Activated CD4-positive, alpha-beta T cell treated with anti-CD3 and anti-CD28 coated beads, Interleukin-2, amount 50 U/mL, for 1 hour (primary cell): ENCODE data around the gene ASGR1.
"Not testable (repeated sequence)": the region's sequence is repeated elsewhere in the genome, so short reads cannot be mapped to it uniquely, and the experiment has no call there.

Source experiments
- DNase-seq: peaks from one replicate; pipeline ENCODE4 v3.0.0-alpha.2; 2020

Gene ASGR1

GRCh38 chr17:7184647-7185046 is 5.5 kb upstream of the ASGR1 start:
- DNase-seq, result no peak

- no peak for DNase-seq
These were observed 4.9 kb upstream of the ASGR1 start for GRCh38 chr17:7184091-7184488.

- DNase-seq, result no peak
These were observed 4.4 kb upstream of the ASGR1 start for GRCh38 chr17:7183433-7184090.

DNA sequence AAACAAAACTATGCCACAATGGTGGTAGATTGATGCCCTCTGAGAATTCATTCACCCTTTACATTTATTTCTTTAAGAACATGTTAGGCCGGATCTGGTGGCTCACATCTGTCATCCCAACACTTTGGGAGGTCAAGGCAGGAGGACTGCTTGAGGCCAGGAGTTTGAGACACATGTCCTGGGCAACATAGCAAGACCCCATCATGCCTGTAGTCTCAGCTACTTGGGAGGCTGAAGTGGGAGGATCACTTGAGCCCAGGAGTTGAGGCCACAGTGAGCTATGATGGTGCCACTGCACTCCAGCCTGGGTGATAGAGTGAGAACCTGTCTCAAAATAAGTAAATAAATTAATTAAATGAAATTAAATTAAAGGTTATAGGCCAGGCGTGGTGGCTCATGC is 2.9 kb upstream of the ASGR1 start:
- not testable (repeated sequence) for DNase-seq

- no peak for DNase-seq
These were observed 225 bp downstream of the ASGR1 start for GRCh38 chr17:7178973-7179316.

DNA sequence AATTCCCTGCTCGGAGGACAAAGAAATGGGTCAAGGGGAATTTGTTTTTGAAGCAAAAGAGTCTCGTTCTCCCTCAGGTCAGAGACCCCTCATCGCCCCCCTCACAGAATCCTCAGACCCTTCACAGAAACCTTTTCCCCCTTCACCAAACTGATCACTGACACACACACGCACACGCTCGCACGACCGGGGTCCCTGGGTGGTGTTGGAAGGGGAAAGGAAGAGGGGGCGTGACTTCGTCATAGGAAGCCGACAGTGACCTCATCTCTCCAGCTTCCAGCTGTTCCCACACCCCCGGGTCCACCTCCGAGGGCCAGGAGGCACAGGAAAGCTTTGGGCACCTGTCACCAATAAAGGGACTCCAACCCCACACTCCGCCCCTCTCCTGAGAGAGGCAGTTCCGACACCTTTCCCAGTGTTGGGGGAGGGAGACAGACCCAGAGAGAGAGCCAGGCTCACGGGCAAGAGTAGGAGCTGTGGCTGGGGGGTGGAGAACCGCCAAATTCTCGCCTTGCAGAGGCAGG is 1.2 kb downstream of the ASGR1 start:
- no peak for DNase-seq

DNA sequence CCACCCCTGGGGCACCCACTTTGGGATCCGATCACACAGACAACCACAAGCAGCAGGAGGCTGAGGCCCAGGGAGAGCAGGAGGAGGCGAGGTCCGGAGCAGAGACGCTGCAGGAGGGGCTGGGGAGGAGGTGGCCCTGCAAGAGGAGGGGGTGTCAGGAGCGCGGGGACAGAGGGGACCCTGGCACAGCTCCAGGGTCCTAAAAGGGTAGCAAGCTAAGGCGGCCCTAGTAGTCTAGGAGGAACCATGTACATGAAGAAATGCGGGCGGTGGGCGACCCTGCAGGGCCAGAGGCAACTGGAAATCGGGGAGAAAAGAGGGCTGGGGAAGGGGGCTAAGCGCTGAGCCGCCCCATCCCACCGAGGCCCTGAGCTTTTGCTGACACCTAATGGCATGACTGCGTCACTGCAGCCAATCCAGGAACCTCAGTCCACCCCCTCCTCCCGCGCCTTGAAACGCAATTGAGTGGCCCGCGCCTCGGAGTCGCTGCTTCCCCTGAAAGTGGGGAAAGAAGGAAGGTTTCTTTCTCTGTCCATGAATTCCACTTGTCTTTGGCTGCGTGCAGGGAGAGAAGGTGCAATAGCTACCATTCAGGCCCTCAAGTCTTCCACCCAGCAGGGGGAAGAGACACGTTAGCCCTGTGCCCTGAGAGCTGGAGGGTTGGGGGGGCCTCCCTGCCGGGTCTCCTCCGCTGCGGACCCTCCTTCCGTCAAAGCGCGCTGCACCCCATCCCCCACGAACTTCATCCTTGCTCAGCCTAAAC is 1.8 kb downstream of the ASGR1 start:
- DNase-seq, result peak; percentile 65

- DNase-seq, result no peak
These were observed 2.4 kb downstream of the ASGR1 start for GRCh38 chr17:7176841-7177190.

DNA sequence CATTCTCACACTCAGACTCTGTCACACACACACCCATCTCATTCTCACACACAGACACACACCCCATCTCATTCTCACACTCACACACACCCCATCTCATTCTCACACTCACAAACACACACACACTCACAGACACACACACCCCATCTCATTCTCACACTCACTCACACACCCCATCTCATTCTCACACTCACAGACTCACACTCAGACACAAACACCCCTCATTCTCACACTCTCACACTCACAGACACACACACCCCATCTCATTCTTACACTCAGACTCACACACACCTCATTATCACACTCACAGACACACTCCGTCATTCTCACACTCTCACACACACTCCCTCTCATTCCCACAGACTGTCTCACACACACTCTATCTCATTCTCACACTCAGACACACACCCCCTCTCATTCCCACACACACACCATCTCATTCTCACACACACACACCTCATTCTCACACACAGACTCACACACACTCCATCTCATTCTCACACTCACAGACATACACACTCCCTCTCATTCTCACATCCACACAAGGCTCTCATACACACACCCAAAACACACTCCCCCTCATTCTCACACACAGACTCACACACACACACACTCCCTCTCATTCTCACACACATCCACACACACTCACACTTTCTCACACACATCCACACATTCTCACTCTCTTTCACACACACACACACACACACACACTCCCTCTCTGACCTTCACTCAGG is 2.9 kb downstream of the ASGR1 start:
- DNase-seq, result no peak

DNA sequence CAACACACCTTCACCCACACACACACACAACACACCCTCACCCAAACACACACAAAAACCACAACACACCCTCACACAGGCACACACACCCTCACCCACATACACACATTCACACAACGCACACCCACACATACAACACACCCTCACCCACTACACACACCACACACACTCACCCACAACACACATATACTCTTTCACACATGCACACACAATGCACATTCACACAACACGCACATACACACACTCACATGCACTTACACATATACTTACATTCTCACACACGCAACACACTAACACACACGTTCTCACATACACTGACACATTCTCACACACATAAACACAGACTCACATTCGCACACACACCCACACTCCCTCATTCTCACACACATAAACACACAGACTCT is 3.8 kb downstream of the ASGR1 start:
- DNase-seq, result no peak

GRCh38 chr17:7174603-7175326 is 4.4 kb downstream of the ASGR1 start:
- no peak for DNase-seq

DNA sequence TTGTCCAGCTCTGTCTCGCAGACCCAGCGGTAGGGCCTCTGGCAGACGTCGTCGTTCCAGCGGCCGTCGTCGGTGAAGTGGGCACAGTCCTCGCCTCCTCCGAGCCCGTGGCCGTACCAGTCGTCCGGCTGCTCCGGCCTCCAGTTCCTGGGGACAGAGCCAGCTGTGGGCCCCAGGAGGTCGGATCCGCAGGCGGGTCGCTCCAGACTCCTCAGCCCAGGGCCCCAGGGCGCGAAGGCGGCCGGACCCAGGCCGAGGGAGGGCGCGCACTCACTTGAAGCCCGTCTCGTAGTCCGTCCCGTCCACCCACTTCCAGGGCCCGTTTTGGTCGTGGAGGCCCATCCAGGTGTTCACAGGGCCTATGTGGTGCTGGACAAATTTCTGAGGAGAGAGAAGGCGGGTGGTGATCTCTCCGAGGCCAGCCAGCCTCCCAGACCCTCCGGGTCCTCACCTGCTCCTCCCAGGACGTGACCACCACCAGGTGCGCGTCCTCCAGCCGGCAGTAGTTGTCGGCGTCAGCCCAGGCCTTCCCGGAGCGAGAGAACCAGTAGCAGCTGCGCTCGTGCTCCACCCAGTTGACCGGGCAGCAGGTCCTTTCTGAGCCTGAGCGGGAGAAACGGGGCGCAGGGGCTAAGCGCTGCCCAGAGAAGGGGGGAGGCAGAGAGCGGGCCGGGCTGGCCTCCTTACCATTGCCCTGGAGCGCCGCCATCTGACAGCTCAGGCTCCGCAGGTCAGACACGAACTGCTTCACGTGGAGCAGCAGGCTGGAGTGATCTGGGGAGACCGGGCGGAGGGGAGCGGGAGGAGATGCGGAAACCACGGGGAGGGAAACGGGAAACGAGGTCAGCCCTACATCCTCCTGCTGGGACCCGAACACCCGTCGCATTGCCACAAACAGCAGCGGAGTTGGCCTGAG is 5.2 kb downstream of the ASGR1 start:
- DNase-seq, result peak; percentile 43

DNA sequence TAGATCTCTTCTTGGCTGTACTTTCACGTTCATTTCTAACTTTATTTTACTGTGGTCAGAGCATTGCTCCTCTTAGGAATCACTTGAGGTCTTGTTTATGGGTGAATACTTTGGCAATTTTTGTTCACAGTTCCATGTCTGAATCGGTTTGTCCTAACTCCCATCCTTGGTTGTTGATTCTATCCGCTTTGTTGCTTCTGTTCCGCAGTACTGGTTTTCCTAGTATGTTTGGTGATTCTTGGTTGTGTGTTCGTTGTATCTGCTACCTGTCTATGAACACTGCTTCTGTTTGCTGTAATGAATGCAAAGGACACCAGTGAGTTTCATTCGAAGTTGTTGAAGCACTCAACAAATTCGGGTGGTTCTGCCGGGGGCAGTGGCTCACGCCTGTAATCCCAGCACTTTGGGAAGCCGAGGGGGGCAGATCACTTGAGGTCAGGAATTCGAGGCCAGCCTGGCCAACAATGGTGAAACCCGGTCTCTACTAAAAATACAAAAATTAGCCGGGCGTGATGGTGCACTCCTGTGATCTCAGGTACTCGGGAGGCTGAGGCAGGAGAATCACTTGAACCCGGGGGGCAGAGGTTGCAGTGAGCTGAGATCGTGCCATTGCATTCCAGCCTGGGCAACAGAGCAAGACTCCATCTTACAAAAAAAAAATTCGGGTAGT is 6.5 kb downstream of the ASGR1 start:
- DNase-seq, result not testable (repeated sequence)

DNA sequence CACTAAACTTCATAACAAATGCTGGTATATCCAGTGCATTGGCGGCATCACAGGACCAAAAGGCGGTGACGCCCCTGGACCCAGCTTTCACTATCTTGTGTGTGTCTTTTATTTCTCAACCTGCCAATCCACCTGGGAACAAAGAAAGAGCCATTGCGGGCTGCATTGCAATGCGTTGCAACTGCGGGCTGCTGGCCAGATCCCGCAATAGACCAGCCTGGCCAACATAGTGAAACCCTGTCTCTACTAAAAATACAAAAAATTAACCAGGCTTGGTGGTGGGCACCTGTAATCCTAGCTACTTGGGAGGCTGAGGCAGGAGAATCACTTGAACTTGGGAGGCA is 9.6 kb downstream of the ASGR1 start:
- not testable (repeated sequence) for DNase-seq

GRCh38 chr17:7168841-7169564 is 10.2 kb downstream of the ASGR1 start:
- DNase-seq, result not testable (repeated sequence)

DNA sequence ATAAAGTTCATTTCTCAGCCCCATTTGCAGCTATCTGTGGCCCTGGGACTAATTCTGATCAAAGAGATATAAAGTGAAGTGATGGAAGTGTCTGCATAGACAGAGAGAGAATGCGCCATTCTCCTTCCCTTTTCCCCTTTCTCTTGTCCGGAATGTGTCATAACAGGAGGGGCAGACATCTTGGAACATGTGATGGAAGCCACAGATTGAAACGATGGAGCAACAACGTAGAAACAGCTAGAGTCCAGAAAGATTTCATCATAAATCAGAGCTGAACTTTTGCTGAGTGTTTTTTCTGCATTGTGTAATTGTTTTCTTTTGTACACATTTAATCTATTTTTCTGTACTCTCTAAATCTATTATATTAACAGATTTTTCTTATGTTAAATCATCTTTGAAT is 11.3 kb downstream of the ASGR1 start:
- DNase-seq, result no peak

- DNase-seq, result no peak
These were observed 12.3 kb downstream of the ASGR1 start for GRCh38 chr17:7166873-7167272.

DNA sequence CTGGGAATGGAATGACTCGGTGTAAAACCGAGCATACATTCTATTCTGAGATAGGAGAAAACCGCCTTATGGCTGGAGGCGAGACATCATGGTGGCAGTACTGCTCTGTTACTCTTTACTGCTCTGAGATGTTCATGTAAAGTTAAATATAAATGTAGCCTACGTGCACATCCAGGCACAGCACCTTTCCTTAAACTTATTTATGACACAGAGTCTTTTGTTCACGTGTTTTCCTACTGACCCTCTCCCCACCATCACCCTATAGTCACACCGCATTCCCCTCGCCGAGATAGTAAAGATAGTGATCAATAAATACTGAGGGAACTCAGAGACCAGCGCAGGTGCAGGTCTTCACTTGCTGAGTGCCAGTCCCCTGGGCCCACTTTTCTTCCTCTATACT is 19.6 kb downstream of the ASGR1 start:
- DNase-seq, result not testable (repeated sequence)

- DNase-seq, result not testable (repeated sequence)
These were observed 20.7 kb downstream of the ASGR1 start for GRCh38 chr17:7158424-7158823.

DNA sequence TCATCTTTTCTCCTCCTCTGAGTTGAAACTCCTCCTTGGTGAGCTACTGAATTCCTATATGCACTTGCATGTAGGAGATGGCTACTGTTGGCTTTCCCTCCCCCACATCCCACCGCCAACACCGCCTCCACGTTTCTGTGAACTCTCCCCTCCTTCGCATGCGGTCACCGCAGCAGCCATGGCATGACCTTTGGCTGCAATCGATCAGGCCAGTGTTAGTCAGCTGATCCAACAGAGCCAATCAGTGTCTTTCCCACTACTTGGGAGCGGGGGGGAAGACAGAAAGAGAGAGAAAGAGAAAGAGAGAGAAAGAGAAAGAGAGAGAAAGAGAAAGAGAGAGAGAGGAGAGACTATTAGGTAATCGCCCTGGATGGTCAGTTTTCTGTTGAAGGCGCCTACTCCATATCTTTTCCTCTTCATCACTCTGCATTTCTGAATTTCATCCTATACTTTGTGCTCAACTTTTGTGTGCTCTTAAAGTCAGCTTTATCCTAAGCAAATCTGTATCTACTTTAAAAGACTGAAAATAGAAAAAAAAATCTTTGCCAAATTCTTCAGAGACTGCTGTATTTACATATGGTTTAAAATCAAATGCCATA is 22.7 kb downstream of the ASGR1 start:
- DNase-seq, result no peak
